LNCAP (cell line): Measurements from ENCODE around the gene GTF2H3.

ENCODE experiments used
- TF ChIP-seq, protein P1 (sequence below): fragments of 450-650 bp; IDR thresholded peaks from 2 replicates; pipeline ENCODE4 v1.5.1; 2017; ENCODE audit warnings: mild to moderate bottlenecking

Gene GTF2H3

DNA sequence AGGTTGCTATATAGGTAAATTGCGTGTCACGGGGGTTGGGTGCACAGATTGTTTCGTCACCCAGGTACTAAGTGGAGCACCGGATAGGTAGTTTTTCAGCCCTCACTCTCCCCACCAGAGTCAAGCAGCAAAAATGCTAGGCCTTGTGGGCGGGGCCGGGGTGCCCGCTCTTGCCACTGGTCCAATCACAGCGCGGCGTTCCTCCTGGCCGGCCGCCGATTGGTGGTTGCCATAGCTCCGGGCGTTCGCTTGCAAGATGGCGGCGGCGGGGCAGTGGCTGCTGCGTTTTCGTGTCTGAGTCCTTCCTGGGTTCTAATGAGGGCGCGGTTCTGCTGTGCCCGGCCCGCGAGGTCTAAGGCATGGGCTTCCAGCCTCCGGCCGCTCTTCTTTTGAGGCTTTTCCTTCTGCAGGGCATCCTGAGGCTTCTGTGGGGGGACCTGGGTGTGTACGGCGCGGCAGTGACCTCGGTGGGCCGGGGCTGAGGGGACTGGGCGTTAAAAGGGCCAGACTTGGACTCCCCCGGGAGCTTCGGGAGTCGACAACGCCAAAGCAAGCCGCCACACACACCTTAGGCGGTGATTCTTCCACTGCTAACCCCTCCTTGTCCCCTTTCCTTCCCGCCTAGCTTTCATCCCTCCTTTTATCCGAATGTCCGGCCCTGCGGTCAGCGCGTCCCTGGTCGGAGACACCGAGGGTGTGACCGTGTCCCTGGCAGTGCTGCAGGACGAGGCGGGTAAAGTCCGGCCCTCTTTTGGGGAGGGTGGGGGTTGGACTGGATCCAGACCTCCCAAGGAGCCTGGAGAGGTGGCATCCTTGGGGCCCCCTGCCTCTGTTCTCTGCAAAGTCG, 37.5 kb downstream of the GTF2H3 start, which contains the start of gene TCTN2:
Gene TCTN2 (plus strand): TSS at position 232 of the 847 bp plus-strand sequence. CDS start 128 bp downstream, at position 360.
- TF ChIP-seq, protein P1, sequence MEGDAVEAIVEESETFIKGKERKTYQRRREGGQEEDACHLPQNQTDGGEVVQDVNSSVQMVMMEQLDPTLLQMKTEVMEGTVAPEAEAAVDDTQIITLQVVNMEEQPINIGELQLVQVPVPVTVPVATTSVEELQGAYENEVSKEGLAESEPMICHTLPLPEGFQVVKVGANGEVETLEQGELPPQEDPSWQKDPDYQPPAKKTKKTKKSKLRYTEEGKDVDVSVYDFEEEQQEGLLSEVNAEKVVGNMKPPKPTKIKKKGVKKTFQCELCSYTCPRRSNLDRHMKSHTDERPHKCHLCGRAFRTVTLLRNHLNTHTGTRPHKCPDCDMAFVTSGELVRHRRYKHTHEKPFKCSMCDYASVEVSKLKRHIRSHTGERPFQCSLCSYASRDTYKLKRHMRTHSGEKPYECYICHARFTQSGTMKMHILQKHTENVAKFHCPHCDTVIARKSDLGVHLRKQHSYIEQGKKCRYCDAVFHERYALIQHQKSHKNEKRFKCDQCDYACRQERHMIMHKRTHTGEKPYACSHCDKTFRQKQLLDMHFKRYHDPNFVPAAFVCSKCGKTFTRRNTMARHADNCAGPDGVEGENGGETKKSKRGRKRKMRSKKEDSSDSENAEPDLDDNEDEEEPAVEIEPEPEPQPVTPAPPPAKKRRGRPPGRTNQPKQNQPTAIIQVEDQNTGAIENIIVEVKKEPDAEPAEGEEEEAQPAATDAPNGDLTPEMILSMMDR = no peak

DNA sequence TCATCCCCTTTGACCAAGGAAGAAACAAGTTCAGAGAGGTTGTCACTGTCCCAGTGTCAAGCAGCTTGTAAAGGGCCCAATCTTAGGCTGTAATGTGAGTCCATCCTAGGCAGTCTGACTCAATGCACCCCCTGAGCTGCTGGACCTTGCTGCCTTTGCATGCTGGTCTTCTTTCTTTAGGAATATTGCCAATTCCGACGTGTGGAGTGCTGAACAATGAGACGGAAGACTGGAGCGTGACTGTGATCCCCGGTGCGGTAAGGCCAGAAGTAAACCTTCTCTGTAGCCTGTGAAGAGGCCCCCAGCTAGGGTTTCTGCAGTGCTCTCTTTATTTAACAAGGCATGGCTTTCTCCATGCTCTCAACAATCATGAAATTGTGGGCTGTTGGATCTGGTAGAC, 38.2 kb downstream of the GTF2H3 start:
- TF ChIP-seq, protein P1 = no peak

DNA sequence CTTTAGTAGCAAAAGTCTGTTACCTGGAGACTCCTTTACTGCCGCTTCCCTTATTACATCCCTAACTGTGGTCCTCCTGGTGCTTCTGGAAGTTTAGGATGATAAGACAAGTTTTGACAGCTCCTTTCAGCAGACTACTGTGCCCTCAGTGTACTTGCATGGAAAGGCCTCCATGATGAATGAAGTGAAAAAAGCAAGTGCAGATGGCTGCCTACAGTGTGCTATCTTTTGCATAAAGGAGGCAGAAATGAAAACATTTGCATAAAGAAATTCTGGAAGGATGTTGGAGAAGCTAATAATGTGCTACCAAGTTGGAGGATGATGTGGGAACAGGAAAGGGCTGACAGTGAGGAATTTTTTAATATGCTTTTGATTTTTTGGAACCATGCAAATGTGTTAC, 41.8 kb downstream of the GTF2H3 start:
- TF ChIP-seq, protein P1 = no peak

DNA sequence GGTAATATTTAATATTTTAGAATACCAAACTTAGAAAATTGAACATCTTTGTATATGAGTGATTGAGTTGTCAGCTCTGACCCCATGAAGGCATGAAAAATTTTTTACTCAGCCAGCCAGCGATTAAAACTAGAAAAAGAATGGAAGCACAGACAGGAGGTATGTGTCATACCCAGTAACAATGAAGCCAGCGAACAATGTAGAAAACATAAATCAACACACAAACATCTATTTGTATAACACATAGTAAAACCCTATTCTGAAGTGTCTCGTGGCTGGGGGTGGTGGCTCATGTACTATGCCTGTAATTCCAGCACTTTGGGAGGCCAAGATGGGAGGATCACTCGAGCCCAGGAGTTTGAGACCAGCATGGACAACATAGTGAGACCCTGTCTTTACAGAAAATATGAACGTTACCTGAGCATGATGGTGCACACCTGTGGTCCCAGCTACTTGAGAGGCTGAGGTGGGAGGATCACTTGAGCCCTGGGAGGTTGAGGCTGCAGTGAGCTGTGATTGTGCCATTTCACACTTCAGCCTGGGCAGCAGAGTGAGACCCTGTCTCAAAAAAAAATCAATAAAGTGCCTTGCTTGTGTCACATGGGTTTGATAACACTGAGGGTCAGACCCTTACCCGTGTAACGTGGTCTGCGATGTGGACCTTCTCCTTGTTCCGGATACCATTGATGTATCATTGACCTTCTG, 43.1 kb downstream of the GTF2H3 start:
- TF ChIP-seq, protein P1 = no peak

DNA sequence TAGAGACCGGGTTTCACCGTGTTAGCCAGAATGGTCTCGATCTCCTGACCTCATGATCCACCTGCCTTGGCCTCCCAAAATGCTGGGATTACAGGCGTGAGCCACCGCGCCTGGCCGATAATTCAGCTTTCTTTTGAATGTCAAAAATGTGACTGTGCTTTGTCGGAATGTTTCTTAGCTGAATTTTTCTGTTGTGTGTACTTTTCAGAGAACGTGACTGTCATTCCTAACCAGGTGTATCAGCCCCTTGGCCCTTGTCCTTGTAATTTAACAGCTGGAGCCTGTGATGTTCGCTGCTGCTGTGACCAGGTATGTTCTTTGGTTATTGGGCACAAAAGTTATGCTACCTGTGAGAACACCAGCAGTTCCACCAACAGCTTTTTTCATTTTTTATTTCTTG, 45.4 kb downstream of the GTF2H3 start:
- TF ChIP-seq, protein P1 = no peak

DNA sequence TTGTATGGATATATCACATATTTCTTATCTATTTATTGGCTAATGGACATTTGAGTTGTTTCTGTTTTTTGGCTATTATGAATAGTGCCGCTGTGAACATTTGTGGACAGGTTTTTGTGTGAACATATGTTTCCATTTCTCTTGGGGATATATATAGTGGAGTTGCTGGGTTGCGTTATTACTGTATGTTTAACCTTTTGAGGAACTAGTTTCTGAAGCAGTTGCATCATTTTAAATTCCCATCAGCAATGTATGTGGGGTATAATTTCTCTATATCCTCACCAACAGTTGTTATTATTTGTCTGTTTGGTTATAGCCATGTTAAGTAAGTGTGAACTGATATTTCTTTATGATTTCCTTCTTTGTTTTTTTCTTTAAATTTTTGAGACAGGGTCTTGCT, 48.0 kb downstream of the GTF2H3 start:
- TF ChIP-seq, protein P1 = no peak

DNA sequence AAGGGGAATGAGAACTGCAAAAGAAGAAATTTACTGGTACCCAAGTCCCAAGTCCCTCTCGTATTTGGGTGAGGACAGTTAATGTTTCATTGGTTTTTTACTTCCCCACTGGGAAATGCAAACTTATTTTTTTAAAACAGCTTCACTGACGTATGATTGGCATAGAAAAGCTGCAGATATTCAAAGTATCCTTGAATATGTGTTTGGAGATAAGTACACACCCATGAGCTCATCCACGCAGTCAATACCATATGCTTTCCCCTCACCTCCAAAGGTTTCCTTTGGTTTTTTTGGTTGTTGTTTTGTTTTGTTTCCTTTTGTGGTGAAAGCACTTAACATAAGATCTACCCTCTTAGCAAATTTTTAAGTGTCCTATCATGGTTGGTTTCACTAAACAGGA, 50.3 kb downstream of the GTF2H3 start:
- TF ChIP-seq, protein P1 = no peak
